C4-2B (cell line): ENCODE results near the gene NMNAT1.
A peak's percentile ranks its signal among the peaks of the same experiment; 100 is the strongest.

Experiments used
- CTCF ChIP-seq: fragments of 450-650 bp; conservative IDR thresholded peaks from 2 replicates; pipeline ENCODE4 v1.5.1; 2017; ENCODE audit warnings: mild to moderate bottlenecking
- ZFX ChIP-seq: fragments of 450-650 bp; IDR thresholded peaks from 2 replicates; pipeline ENCODE4 v1.6.1; 2017

- TF ChIP-seq CTCF (no peak), ZFX (peak; percentile 91)
These were observed 33.8 kb upstream of the NMNAT1 start for GRCh38 chr1:9909234-9910046.
